K562 (cell line): ENCODE measurements around the gene LGALS8. TPM values are rescaled to one million over a fixed set of nuclear protein-coding genes. Genes with fewer than 3 reads are reported as not detected.

Experiments used
- EP300 ChIP-seq: IDR thresholded peaks from 2 replicates; pipeline ENCODE4 v1.6.1; 2012; ENCODE audit warnings: low read length, improper control_type of control experiment
- YY1 ChIP-seq, 3 experiments: IDR thresholded peaks; 2 replicates each; pipeline ENCODE4 v1.6.1; 2011; ENCODE audit warnings: low read length in 2 of 3, mild to moderate bottlenecking in 2 of 3, moderate library complexity in 2 of 3, borderline replicate concordance in 1 of 3, control low read depth in 1 of 3, low read depth in 1 of 3; ENCODE audit not compliant: insufficient read depth in 3 of 3, insufficient replicate concordance in 2 of 3, control insufficient read depth in 1 of 3, insufficient read length in 1 of 3; ENCODE audit errors: extremely low read depth in 1 of 3
- ZC3H8 ChIP-seq: fragments of 450-650 bp; IDR thresholded peaks from 2 replicates; pipeline ENCODE4 v1.6.1; 2017
- ZNF583 ChIP-seq: fragments of 250-450 bp; sonication (Bioruptor Pico); IDR thresholded peaks from 2 replicates; pipeline ENCODE4 v1.4.0; 2020
- polyA plus RNA-seq, 8 experiments: library from polyadenylated mRNA; depleted of rRNA in 4 of 8; stranded (reverse) in 5 of 8; unstranded in 3 of 8; fragments of >200 nt; fragmentation: Nextera tagmentation in 2 of 8; fragmentation: Illumina TruSeq in 1 of 8; extraction: Ambion mirVana in 2 of 8; extraction: Trizol in 1 of 8; gene quantifications; 2 replicates each; pipeline versions ENCODE4 v1.2.1 to v1.2.3, GENCODE V29; 2011 to 2014; ENCODE audit warnings: inconsistent platforms in 1 of 8, missing spikeins in 1 of 8
- total RNA-seq, 7 experiments: library from RNA; depleted of rRNA in 6 of 7; stranded (reverse); fragments of >200 nt in 6 of 7; fragmentation: Illumina TruSeq in 2 of 7; extraction: Trizol in 2 of 7; gene quantifications; 2 replicates each; pipeline versions ENCODE4 v1.2.1 to v1.2.3, GENCODE V29; 2011 to 2021; ENCODE audit warnings: low replicate concordance in 1 of 7
- TF ChIP-seq, protein P1 (sequence below): fragments of 450-650 bp; IDR thresholded peaks from 2 replicates; pipeline ENCODE4 v1.6.1; 2016; ENCODE audit warnings: mild to moderate bottlenecking, moderate library complexity
- TF ChIP-seq, protein P2 (sequence below), 2 experiments: fragments of 450-650 bp; formaldehyde crosslinking in 1 of 2; IDR thresholded peaks; 2 replicates each; pipeline versions ENCODE4 v1.4.0 to v1.6.1; 2014 to 2020; ENCODE audit warnings: mild to moderate bottlenecking in 2 of 2, borderline replicate concordance in 1 of 2, low read depth in 1 of 2

LGALS8 gene
- total and polyA plus RNA-seq, 9 of the 15 experiments (the other 6 are each of a cell fraction or from before 2014, with no cell fraction given): 57.4 to 87.7 (median 70.3) TPM

DNA sequence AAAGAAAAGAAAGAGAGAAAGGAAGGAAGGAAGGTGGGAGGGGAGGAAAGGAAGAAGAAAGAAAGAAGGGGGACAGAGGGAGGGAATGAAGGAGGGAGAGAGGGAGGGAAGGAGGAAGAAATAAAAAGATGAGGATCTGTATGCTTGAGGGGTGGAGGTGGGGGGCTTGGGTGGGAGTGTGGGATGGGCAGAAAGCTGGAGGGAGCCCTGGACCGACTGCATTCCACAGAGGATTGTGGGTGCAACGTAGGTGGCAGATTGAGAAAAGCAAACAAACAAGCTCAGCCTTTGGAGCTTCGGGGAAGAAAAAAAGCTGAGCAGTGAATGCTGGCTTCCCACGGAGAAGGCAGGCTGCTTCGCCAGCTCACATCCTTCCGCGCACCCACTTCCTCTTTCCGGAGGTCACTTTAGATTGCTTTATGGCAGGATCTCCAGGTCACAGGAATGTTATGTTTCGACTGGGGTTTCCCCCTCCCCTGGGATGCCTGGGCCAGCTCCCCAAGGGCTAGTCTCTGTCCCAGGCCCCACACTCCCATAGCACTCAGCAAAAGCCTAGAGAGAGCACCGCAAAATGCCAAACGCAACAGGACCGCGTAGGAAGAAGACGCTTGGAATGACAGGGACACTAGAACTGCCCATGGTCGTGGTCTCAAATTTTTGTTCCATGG is 20.7 kb upstream of the LGALS8 start (continued):
- TF ChIP-seq, protein P1, sequence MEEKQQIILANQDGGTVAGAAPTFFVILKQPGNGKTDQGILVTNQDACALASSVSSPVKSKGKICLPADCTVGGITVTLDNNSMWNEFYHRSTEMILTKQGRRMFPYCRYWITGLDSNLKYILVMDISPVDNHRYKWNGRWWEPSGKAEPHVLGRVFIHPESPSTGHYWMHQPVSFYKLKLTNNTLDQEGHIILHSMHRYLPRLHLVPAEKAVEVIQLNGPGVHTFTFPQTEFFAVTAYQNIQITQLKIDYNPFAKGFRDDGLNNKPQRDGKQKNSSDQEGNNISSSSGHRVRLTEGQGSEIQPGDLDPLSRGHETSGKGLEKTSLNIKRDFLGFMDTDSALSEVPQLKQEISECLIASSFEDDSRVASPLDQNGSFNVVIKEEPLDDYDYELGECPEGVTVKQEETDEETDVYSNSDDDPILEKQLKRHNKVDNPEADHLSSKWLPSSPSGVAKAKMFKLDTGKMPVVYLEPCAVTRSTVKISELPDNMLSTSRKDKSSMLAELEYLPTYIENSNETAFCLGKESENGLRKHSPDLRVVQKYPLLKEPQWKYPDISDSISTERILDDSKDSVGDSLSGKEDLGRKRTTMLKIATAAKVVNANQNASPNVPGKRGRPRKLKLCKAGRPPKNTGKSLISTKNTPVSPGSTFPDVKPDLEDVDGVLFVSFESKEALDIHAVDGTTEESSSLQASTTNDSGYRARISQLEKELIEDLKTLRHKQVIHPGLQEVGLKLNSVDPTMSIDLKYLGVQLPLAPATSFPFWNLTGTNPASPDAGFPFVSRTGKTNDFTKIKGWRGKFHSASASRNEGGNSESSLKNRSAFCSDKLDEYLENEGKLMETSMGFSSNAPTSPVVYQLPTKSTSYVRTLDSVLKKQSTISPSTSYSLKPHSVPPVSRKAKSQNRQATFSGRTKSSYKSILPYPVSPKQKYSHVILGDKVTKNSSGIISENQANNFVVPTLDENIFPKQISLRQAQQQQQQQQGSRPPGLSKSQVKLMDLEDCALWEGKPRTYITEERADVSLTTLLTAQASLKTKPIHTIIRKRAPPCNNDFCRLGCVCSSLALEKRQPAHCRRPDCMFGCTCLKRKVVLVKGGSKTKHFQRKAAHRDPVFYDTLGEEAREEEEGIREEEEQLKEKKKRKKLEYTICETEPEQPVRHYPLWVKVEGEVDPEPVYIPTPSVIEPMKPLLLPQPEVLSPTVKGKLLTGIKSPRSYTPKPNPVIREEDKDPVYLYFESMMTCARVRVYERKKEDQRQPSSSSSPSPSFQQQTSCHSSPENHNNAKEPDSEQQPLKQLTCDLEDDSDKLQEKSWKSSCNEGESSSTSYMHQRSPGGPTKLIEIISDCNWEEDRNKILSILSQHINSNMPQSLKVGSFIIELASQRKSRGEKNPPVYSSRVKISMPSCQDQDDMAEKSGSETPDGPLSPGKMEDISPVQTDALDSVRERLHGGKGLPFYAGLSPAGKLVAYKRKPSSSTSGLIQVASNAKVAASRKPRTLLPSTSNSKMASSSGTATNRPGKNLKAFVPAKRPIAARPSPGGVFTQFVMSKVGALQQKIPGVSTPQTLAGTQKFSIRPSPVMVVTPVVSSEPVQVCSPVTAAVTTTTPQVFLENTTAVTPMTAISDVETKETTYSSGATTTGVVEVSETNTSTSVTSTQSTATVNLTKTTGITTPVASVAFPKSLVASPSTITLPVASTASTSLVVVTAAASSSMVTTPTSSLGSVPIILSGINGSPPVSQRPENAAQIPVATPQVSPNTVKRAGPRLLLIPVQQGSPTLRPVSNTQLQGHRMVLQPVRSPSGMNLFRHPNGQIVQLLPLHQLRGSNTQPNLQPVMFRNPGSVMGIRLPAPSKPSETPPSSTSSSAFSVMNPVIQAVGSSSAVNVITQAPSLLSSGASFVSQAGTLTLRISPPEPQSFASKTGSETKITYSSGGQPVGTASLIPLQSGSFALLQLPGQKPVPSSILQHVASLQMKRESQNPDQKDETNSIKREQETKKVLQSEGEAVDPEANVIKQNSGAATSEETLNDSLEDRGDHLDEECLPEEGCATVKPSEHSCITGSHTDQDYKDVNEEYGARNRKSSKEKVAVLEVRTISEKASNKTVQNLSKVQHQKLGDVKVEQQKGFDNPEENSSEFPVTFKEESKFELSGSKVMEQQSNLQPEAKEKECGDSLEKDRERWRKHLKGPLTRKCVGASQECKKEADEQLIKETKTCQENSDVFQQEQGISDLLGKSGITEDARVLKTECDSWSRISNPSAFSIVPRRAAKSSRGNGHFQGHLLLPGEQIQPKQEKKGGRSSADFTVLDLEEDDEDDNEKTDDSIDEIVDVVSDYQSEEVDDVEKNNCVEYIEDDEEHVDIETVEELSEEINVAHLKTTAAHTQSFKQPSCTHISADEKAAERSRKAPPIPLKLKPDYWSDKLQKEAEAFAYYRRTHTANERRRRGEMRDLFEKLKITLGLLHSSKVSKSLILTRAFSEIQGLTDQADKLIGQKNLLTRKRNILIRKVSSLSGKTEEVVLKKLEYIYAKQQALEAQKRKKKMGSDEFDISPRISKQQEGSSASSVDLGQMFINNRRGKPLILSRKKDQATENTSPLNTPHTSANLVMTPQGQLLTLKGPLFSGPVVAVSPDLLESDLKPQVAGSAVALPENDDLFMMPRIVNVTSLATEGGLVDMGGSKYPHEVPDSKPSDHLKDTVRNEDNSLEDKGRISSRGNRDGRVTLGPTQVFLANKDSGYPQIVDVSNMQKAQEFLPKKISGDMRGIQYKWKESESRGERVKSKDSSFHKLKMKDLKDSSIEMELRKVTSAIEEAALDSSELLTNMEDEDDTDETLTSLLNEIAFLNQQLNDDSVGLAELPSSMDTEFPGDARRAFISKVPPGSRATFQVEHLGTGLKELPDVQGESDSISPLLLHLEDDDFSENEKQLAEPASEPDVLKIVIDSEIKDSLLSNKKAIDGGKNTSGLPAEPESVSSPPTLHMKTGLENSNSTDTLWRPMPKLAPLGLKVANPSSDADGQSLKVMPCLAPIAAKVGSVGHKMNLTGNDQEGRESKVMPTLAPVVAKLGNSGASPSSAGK: peak; percentile 58
- peak; percentile 19; the same call in 1 of the 2 replicates for TF ChIP-seq EP300
- TF ChIP-seq, protein P2, sequence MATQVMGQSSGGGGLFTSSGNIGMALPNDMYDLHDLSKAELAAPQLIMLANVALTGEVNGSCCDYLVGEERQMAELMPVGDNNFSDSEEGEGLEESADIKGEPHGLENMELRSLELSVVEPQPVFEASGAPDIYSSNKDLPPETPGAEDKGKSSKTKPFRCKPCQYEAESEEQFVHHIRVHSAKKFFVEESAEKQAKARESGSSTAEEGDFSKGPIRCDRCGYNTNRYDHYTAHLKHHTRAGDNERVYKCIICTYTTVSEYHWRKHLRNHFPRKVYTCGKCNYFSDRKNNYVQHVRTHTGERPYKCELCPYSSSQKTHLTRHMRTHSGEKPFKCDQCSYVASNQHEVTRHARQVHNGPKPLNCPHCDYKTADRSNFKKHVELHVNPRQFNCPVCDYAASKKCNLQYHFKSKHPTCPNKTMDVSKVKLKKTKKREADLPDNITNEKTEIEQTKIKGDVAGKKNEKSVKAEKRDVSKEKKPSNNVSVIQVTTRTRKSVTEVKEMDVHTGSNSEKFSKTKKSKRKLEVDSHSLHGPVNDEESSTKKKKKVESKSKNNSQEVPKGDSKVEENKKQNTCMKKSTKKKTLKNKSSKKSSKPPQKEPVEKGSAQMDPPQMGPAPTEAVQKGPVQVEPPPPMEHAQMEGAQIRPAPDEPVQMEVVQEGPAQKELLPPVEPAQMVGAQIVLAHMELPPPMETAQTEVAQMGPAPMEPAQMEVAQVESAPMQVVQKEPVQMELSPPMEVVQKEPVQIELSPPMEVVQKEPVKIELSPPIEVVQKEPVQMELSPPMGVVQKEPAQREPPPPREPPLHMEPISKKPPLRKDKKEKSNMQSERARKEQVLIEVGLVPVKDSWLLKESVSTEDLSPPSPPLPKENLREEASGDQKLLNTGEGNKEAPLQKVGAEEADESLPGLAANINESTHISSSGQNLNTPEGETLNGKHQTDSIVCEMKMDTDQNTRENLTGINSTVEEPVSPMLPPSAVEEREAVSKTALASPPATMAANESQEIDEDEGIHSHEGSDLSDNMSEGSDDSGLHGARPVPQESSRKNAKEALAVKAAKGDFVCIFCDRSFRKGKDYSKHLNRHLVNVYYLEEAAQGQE (IDR thresholded peaks at IDR 0.05; ENCODE audit: borderline replicate concordance): no peak
- TF ChIP-seq, protein P2 (CRISPR knock-in tag; IDR thresholded peaks at IDR 0.05; ENCODE audit: low read depth): 0 out of 2 replicates have a peak, but pooled peaks have one; percentile 35
- peak in 1 of 3 experiments; percentile 21 for TF ChIP-seq YY1 (IDR thresholded peaks at IDR 0.05; ENCODE audit: borderline replicate concordance in 1 of 3, control insufficient read depth in 1 of 3, extremely low read depth in 1 of 3, insufficient read depth in 3 of 3, insufficient read length in 1 of 3, insufficient replicate concordance in 2 of 3, low read depth in 1 of 3, low read length in 2 of 3)
- TF ChIP-seq ZNF583: peak; percentile 81
- no peak for TF ChIP-seq ZC3H8
